GM18951 (cell line): ENCODE data around the gene GET4.
"Not testable (repeated sequence)": the region's sequence is repeated elsewhere in the genome, so short reads cannot be mapped to it uniquely, and the experiment has no call there.

Experiments
- POLR2A ChIP-seq: IDR thresholded peaks from 4 replicates; pipeline ENCODE4 v1.6.1; 2011; ENCODE audit warnings: mild to moderate bottlenecking; ENCODE audit not compliant: insufficient read length, insufficient read depth; ENCODE audit errors: extremely low read depth
- in situ Hi-C: fragments of 300-500 bp; cut with MboI; formaldehyde crosslinking; loops from one replicate; pipeline ENCODE4 v1.12.0; 2022; ENCODE audit warnings: low sequenced_read_pairs, mixed read lengths, inconsistent platforms; ENCODE audit not compliant: unreplicated experiment

Gene GET4

GRCh38 chr7:837001-837400, 39.4 kb upstream of the GET4 start:
- TF ChIP-seq POLR2A, result no peak
- in situ Hi-C loops, result no loop called here

- TF ChIP-seq POLR2A, result no peak
- in situ Hi-C loops, result no loop called here
These were observed 36.3 kb upstream of the GET4 start for GRCh38 chr7:840001-840600.

GRCh38 chr7:841943-842342, 34.4 kb upstream of the GET4 start:
- in situ Hi-C loops, result no loop called here
- TF ChIP-seq POLR2A, result no peak

GRCh38 chr7:842431-843031, 33.8 kb upstream of the GET4 start:
- no peak for TF ChIP-seq POLR2A

GRCh38 chr7:843230-843629, 33.1 kb upstream of the GET4 start:
- TF ChIP-seq POLR2A, result no peak
- in situ Hi-C loops, result no loop called here

More at GRCh38 chr7:842431-843031, 33.8 kb upstream of the GET4 start:
- in situ Hi-C loops, result no loop called here

- TF ChIP-seq POLR2A, result no peak
- in situ Hi-C loops, result no loop called here
These were observed 32.3 kb upstream of the GET4 start for GRCh38 chr7:844043-844442.

- in situ Hi-C loops, result no loop called here
- TF ChIP-seq POLR2A, result no peak
These were observed 31.8 kb upstream of the GET4 start for GRCh38 chr7:844514-844913.

GRCh38 chr7:845091-845490, 31.3 kb upstream of the GET4 start:
- TF ChIP-seq POLR2A, result no peak
- in situ Hi-C loops, result no loop called here

- TF ChIP-seq POLR2A, result no peak
- in situ Hi-C loops, result no loop called here
These were observed 30.6 kb upstream of the GET4 start for GRCh38 chr7:845731-846130.

- in situ Hi-C loops, result not testable (repeated sequence)
These were observed 29.2 kb upstream of the GET4 start for GRCh38 chr7:846958-847650.

- in situ Hi-C loops, result not testable (repeated sequence)
These were observed 28.6 kb upstream of the GET4 start for GRCh38 chr7:847728-848127.

GRCh38 chr7:849145-849544, 27.2 kb upstream of the GET4 start:
- in situ Hi-C loops, result no loop called here
- TF ChIP-seq POLR2A, result no peak

- in situ Hi-C loops, result no loop called here
- TF ChIP-seq POLR2A, result no peak
These were observed 26.6 kb upstream of the GET4 start for GRCh38 chr7:849781-850180.

- no peak for TF ChIP-seq POLR2A
- in situ Hi-C loops, result no loop called here
These were observed 25.1 kb upstream of the GET4 start for GRCh38 chr7:851204-851603.
